Activated T-cell treated with anti-CD3 and anti-CD28 coated beads, Interleukin-2, amount 50 U/mL, for 72 hours (primary cell): ENCODE data around the gene CCDC102A. TPM values are rescaled to one million over a fixed set of nuclear protein-coding genes. Genes with fewer than 3 reads are reported as not detected.
"Not testable (repeated sequence)": the region's sequence is repeated elsewhere in the genome, so short reads cannot be mapped to it uniquely, and the experiment has no call there.

ENCODE experiments used
- ATAC-seq, 2 donors: fragments of 150-1000 bp; cut with Tn5 transposase; replicated peaks in 1 of 2; 2 replicates each; pipeline ENCODE4 v1.10.0; 2021; ENCODE audit warnings: moderate library complexity in 2 of 2, mild to moderate bottlenecking in 1 of 2
- DNase-seq, 2 donors: peaks; one replicate each; pipeline ENCODE4 v3.0.0; 2021 to 2022; ENCODE audit warnings: mixed read lengths in 1 of 2
- H3K27ac Mint-ChIP-seq: one replicate; pipeline ENCODE4 v1.8.0; 2022; ENCODE audit warnings: mild to moderate bottlenecking, moderate library complexity, mixed read lengths
- H3K27me3 Mint-ChIP-seq: one replicate; pipeline ENCODE4 v1.8.0; 2022; ENCODE audit warnings: low read depth, mixed read lengths
- H3K36me3 Mint-ChIP-seq, 2 donors: one replicate each; pipeline ENCODE4 v1.8.0; 2022; ENCODE audit warnings: mixed read lengths in 2 of 2, mild to moderate bottlenecking in 1 of 2; ENCODE audit not compliant: insufficient read depth in 2 of 2
- H3K4me1 Mint-ChIP-seq: one replicate; pipeline ENCODE4 v1.8.0; 2022; ENCODE audit warnings: low read depth, mixed read lengths
- H3K4me3 Mint-ChIP-seq, 2 donors: one replicate each; pipeline ENCODE4 v1.8.0; 2022; ENCODE audit warnings: mild to moderate bottlenecking in 2 of 2, mixed read lengths in 2 of 2, moderate library complexity in 2 of 2
- H3K9me3 Mint-ChIP-seq, 2 donors: one replicate each; pipeline ENCODE4 v1.8.0; 2022; ENCODE audit warnings: mixed read lengths in 2 of 2
- total RNA-seq, 2 donors: library from RNA; stranded (reverse); gene quantifications; one replicate each; pipeline ENCODE4 v1.2.3, GENCODE V29; 2022

CCDC102A gene
- total RNA-seq, 2 donors from 2014 or later, result 8.1 to 14.6 TPM

DNA sequence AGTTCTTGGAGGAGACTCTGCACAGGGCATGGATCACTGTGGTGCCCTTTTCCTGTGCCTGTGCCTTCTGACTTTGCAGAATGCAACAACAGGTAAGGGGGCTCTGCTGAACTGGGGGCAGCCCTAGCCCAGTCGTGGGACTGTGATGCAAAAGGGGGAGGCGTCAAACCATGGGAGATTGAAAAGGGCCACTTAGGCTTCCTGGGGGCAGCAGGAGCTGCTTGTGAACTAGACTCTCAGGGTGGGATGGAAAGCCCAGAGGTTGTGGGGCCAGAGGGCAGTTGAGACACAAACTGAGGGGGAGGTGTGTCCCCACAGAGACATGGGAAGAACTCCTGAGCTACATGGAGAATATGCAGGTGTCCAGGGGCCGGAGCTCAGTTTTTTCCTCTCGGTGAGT lies 25.7 kb upstream of the CCDC102A start:
- peaks cover 9 to 13% of the 10 kb centered on the region in 2 donors for H3K36me3 Mint-ChIP-seq
- peaks cover 13% of the 10 kb centered on the region for H3K4me1 Mint-ChIP-seq
- no peak overlapping the region for H3K4me3 Mint-ChIP-seq
- DNase-seq, result no peak
- H3K27me3 Mint-ChIP-seq, result no peaks in the 10 kb centered on the region
- H3K27ac Mint-ChIP-seq, result no peak overlapping the region
- ATAC-seq, result no peak
- H3K9me3 Mint-ChIP-seq, result peaks cover 8 to 9% of the 10 kb centered on the region in 2 donors

DNA sequence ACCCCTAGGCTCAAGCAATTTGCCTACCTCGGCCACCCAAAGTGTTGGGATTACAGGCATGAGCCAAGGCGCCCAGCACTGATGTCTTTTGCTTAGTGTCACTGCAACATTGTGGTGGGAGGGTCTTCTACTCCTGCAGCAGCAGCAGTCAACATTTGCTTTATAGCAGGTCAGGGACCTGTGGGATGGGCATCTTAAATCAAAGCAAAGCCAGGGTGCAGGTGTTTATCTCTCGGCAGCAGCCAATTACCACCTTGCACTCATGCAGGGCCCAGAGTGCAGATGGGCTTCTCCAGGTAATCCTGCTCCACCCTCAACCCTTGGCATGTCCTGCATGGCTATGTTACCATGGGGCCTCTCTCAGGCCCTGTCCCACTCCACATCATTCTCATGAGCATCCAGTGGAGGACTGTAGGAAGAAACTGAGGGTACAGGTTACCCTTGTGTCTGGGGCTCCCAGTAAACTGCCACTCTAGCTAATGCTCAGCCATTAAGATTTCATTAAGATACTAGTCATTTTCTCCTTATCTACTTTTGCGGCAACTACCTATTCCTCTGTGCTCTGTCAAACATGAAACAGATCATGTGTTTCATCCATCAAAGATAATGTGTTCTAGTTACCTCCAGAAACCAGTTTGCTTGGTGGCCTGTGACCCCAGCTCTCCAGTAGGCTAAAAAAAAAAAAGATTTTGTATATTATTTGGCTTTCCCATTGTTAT lies 22.9 kb upstream of the CCDC102A start:
- ATAC-seq (no peak), DNase-seq (no peak)
- no peak overlapping the region for H3K4me3 Mint-ChIP-seq
- peaks cover 11 to 18% of the 10 kb centered on the region in 2 donors for H3K9me3 Mint-ChIP-seq
- peaks cover 14% of the 10 kb centered on the region for H3K4me1 Mint-ChIP-seq
- H3K36me3 Mint-ChIP-seq, result peaks cover 17 to 27% of the 10 kb centered on the region in 2 donors
- no peaks in the 10 kb centered on the region for H3K27me3 Mint-ChIP-seq
- H3K27ac Mint-ChIP-seq, result no peak overlapping the region

DNA sequence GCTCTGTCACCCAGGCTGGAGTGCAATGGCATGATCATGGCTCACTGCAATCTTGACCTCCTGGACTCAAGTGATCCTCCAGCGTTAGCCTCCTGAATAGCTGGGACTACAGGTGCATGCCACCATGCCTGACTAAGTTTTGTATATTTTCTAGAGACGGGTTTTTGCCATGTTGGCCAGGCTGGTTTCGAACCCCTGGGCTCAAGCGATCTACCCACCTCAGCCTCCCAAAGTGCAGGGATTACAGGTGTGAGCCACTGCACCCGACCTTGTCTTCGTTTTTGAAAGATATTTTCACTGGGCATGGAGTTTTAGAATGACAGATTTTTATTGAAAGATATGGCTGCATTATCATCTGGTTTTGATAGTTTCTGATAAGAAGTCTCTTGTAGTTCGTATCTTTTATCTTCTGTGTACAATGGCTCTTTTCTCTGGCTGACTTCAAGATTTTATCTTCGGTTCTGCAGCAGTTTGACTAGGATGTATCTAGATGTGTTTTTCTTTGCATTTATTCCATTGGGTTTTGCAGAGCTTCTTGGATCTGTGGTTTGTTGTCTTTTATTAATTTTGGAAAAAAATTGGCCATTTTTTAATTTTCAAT lies 20.7 kb upstream of the CCDC102A start:
- DNase-seq (no peak), ATAC-seq (no peak)
- H3K36me3 Mint-ChIP-seq, result peaks cover 19 to 29% of the 10 kb centered on the region in 2 donors
- peaks cover 14% of the 10 kb centered on the region for H3K4me1 Mint-ChIP-seq
- no peaks in the 10 kb centered on the region for H3K27me3 Mint-ChIP-seq
- H3K9me3 Mint-ChIP-seq, result peaks cover 11 to 20% of the 10 kb centered on the region in 2 donors
- peak overlapping the region; percentile 69 for H3K27ac Mint-ChIP-seq
- peak overlapping the region in 1 of 2 donors; percentile 1 for H3K4me3 Mint-ChIP-seq

DNA sequence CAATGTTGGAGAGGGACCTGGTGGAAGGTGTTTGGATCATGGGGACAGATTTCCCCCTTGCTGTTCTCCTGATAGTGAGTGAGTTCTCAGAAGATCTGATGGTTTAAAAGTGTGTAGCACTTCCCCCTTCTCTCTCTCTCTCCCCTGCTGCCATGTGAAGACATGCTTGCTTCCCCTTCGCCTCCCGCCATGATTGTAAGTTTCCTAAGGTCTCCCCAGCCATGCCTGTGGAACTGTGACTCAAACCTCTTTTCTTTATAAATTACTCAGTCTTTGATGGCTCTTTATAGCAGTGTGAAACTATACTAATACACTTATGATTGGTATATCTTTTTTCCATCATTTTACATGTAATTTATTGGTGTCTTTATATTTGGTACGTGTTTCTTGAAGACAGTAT lies 19.5 kb upstream of the CCDC102A start:
- Mint-ChIP-seq H3K4me1 (peaks cover 21% of the 10 kb centered on the region), H3K9me3 (peaks cover 6 to 19% of the 10 kb centered on the region in 2 donors), H3K4me3 (no peak overlapping the region), H3K27me3 (no peaks in the 10 kb centered on the region), H3K27ac (peak overlapping the region; percentile 89), H3K36me3 (peaks cover 14 to 29% of the 10 kb centered on the region in 2 donors)
- DNase-seq, result no peak
- peak in 1 of 2 donors; percentile 13 for ATAC-seq

DNA sequence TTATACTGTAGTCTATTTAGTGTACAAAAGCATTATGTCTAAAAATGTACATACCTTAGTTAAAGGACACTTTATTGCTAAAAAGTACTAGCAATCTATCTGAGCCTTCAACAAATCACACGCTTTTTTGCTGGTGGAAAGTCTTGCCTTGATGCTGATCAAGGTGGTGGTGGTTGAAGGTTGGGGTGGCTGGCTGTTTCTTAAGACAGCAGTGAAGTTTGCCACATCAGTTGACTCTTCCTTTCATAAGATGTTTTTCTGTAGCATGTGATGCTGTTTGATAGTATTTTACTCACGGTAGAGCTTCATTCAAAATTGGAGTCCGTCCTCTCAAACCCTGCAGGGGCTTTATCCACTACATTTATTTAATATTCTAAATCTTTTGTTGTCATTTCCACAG lies 14.7 kb upstream of the CCDC102A start:
- Mint-ChIP-seq H3K36me3 (peaks cover 7 to 18% of the 10 kb centered on the region in 2 donors), H3K4me3 (no peak overlapping the region), H3K4me1 (peaks cover 38% of the 10 kb centered on the region), H3K9me3 (peaks cover 3 to 11% of the 10 kb centered on the region in 2 donors), H3K27me3 (no peaks in the 10 kb centered on the region), H3K27ac (no peak overlapping the region)
- no peak for DNase-seq
- ATAC-seq, result no peak

DNA sequence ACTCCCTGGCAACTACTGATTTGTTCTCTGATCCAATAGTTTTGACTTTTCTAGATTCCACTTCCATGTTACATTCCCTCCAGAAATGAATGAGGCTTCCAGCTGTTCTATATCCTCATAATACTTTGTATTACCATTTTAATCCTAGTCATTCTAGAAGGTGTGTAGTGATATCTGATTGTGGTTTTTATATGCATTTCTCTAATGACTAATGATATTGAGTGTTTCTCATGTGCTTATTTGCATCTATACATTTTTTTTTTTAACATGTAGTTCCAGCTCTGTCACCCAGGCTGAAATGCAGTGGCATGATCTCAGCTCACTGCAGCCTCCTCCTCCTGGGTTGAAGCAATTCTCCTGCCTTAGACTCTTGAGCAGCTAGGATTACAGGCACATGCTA lies 13.4 kb upstream of the CCDC102A start:
- Mint-ChIP-seq H3K4me1 (peaks cover 35% of the 10 kb centered on the region), H3K36me3 (peaks cover 2 to 10% of the 10 kb centered on the region in 2 donors), H3K27ac (no peak overlapping the region), H3K27me3 (no peaks in the 10 kb centered on the region), H3K4me3 (peak overlapping the region in 1 of 2 donors; percentile 57), H3K9me3 (peaks cover 0 to 7% of the 10 kb centered on the region in 2 donors)
- DNase-seq, result no peak
- ATAC-seq, result peak in 1 of 2 donors; percentile 23

DNA sequence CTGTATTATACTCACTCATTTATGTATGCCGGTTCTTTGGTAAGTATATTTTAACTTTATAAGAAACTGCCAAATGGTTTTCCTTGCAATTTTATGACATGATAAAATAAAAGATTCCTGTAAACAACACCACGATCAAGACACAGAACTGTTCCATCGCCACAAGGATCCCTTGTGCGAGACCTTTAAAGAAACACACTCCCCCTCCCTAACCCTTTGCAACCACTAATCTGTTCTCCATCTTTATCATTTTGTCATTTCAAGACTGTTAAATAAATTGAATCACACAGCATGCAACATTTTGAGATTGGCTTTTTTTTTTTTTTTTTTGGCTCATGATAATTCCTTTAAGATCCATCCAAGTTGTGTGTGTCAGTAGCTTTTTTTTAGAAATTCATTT lies 12.0 kb upstream of the CCDC102A start:
- Mint-ChIP-seq H3K4me1 (peaks cover 48% of the 10 kb centered on the region), H3K27me3 (no peaks in the 10 kb centered on the region), H3K9me3 (peaks cover 0 to 5% of the 10 kb centered on the region in 2 donors), H3K27ac (peak overlapping the region; percentile 18), H3K4me3 (peak overlapping the region; percentile 51 to 60), H3K36me3 (peaks cover 2 to 7% of the 10 kb centered on the region in 2 donors)
- DNase-seq (no peak), ATAC-seq (peak in 1 of 2 donors; percentile 55)

DNA sequence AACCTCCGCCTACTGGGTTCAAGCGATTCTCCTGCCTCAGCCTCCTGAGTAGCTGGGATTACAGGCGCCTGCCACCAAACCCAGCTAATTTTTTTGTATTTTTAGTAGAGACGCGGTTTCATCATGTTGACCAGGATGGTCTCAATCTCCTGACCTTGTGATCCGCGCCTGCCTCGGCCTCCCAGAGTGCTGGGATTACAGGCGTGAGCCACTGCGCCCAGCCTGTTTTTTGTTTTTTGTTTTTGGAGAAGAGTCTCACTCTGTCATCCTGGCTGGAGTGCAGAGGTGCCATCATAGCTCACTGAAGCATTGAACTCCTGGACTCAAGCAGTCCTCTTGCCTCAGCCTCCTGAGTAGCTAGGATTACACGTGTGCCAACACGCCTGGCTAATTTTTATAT lies 11.2 kb upstream of the CCDC102A start:
- H3K9me3 Mint-ChIP-seq, H3K36me3 Mint-ChIP-seq, H3K27ac Mint-ChIP-seq, DNase-seq, ATAC-seq, H3K27me3 Mint-ChIP-seq: not testable (repeated sequence)
- peaks cover 56% of the 10 kb centered on the region for H3K4me1 Mint-ChIP-seq
- H3K4me3 Mint-ChIP-seq, result peak overlapping the region in 1 of 2 donors; percentile 7

GRCh38 chr16:57544124-57544653 lies 7.8 kb upstream of the CCDC102A start:
- Mint-ChIP-seq H3K4me1 (peaks cover 58% of the 10 kb centered on the region), H3K9me3 (no peaks in the 10 kb centered on the region), H3K36me3 (no peaks in the 10 kb centered on the region), H3K4me3 (peak overlapping the region; percentile 59 to 61), H3K27ac (peak overlapping the region; percentile 27), H3K27me3 (no peaks in the 10 kb centered on the region)
- DNase-seq (peak in 1 of 2 donors; percentile 25), ATAC-seq (peak; percentile 46 to 61)

DNA sequence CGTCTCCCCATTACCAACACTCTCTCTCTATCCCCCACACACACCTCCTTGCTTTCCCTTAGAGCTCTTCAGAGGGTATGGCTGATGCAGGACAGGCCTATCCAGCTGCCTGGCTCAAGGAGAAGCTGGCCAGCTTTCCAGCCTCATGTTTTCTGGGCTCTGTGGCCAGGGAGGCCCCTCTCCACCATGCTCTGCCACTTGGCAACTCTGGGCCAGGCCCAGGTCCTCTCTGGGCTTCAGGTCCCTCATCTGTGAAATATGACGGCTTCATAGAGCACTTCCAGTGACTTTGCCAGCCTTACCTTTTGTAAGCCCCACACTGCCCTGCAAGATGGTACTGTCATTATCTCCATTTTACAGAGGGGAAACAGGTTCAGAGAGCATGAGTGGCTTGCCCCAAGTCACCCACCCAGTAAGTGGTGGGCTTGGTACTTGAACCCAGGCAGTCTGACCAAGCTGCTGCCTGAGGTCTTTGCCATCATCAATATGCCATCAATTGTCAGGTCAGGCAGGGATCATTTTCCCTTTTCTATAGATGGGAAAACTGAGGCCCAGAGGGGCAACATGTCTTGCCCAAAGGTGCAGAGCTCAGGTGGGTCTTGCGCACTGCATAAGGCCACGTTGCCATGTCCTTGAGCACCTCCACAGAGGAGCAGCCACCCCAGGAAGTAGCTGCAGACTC lies 5.5 kb upstream of the CCDC102A start:
- Mint-ChIP-seq H3K27ac (peak overlapping the region; percentile 86), H3K9me3 (no peaks in the 10 kb centered on the region), H3K36me3 (no peaks in the 10 kb centered on the region), H3K27me3 (no peaks in the 10 kb centered on the region), H3K4me1 (peaks cover 70% of the 10 kb centered on the region), H3K4me3 (peak overlapping the region; percentile 69 to 81)
- ATAC-seq (no peak), DNase-seq (no peak)

- H3K9me3 Mint-ChIP-seq, result no peaks in the 10 kb centered on the region
- H3K4me3 Mint-ChIP-seq, result no peak overlapping the region
- H3K27ac Mint-ChIP-seq, result peak overlapping the region; percentile 52
- no peaks in the 10 kb centered on the region for H3K36me3 Mint-ChIP-seq
- ATAC-seq (no peak), DNase-seq (no peak)
- H3K27me3 Mint-ChIP-seq, result no peaks in the 10 kb centered on the region
- H3K4me1 Mint-ChIP-seq, result peaks cover 71% of the 10 kb centered on the region
These were observed 4.8 kb upstream of the CCDC102A start for GRCh38 chr16:57540906-57541753.

DNA sequence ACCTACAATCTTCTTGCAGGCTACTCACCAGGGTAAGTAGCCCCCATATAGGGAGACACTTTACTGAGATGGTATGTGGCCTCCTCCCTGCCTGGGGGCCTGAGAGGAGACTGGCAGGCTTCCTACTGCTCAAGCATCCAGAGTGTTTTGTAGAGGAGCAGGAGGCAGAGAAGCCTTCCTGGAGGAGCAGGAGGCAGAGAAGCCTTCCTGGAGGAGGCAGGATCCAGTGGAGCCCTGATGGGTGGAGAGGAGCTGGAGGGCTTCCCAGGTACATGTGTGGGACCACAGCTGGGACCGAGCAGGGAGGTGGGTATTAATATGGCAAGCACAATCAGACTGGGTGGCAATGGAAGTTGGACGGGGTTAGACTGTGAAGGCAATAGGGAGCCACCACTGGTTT lies 4.0 kb upstream of the CCDC102A start:
- no peak for ATAC-seq
- no peak for DNase-seq
- Mint-ChIP-seq H3K36me3 (no peaks in the 10 kb centered on the region), H3K4me1 (peaks cover 75% of the 10 kb centered on the region), H3K27me3 (no peaks in the 10 kb centered on the region), H3K27ac (peak overlapping the region; percentile 51), H3K4me3 (no peak overlapping the region), H3K9me3 (no peaks in the 10 kb centered on the region)
